NCI-H1105 (cell line): ENCODE data around the gene MARCKSL1.
"Not testable (repeated sequence)": the region's sequence is repeated elsewhere in the genome, so short reads cannot be mapped to it uniquely, and the experiment has no call there.

Source experiments
- DNase-seq: peaks from one replicate; lab custom pipeline; 2025; lab: John Stamatoyannopoulos, UW

The MARCKSL1 gene

GRCh38 chr1:32289256-32289655 is 46.8 kb downstream of the MARCKSL1 start:
- no peak for DNase-seq

GRCh38 chr1:32286763-32287162 is 49.3 kb downstream of the MARCKSL1 start:
- no peak for DNase-seq

GRCh38 chr1:32285658-32286057 is 50.4 kb downstream of the MARCKSL1 start:
- no peak for DNase-seq

- not testable (repeated sequence) for DNase-seq
Measured at GRCh38 chr1:32284777-32285176, 51.3 kb downstream of the MARCKSL1 start.
